ENCODE data around the gene SRGAP2B.
"Not testable (repeated sequence)": the region's sequence is repeated elsewhere in the genome, so short reads cannot be mapped to it uniquely, and the experiment has no call there.

Gene SRGAP2B

GRCh38 chr1:144938627-144939026, 156.5 kb downstream of the SRGAP2B start:
- DNase-seq, result not testable (repeated sequence)

- not testable (repeated sequence) for DNase-seq
These were observed 158.9 kb downstream of the SRGAP2B start for GRCh38 chr1:144936186-144936732.

- not testable (repeated sequence) for DNase-seq
These were observed 159.8 kb downstream of the SRGAP2B start for GRCh38 chr1:144935310-144935709.

- DNase-seq, result not testable (repeated sequence)
These were observed 162.1 kb downstream of the SRGAP2B start for GRCh38 chr1:144933014-144933413.

GRCh38 chr1:144932153-144932552, 163.0 kb downstream of the SRGAP2B start:
- DNase-seq, result not testable (repeated sequence)

- DNase-seq, result not testable (repeated sequence)
These were observed 163.6 kb downstream of the SRGAP2B start for GRCh38 chr1:144931553-144931952.

GRCh38 chr1:144930085-144930777, 164.9 kb downstream of the SRGAP2B start:
- not testable (repeated sequence) for DNase-seq

- not testable (repeated sequence) for DNase-seq
These were observed 167.8 kb downstream of the SRGAP2B start for GRCh38 chr1:144927292-144927691.

- DNase-seq, result not testable (repeated sequence)
These were observed 171.5 kb downstream of the SRGAP2B start for GRCh38 chr1:144923640-144924039.

- DNase-seq, result not testable (repeated sequence)
These were observed 172.3 kb downstream of the SRGAP2B start for GRCh38 chr1:144922785-144923184.

- DNase-seq, result not testable (repeated sequence)
These were observed 176.0 kb downstream of the SRGAP2B start for GRCh38 chr1:144919106-144919505.

- not testable (repeated sequence) for DNase-seq
These were observed 177.0 kb downstream of the SRGAP2B start for GRCh38 chr1:144918027-144918603.

- not testable (repeated sequence) for DNase-seq
These were observed 177.7 kb downstream of the SRGAP2B start for GRCh38 chr1:144917154-144918026.

- DNase-seq, result not testable (repeated sequence)
These were observed 181.0 kb downstream of the SRGAP2B start for GRCh38 chr1:144913977-144914734.

GRCh38 chr1:144913458-144913857, 181.7 kb downstream of the SRGAP2B start:
- not testable (repeated sequence) for DNase-seq

- DNase-seq, result not testable (repeated sequence)
These were observed 184.4 kb downstream of the SRGAP2B start for GRCh38 chr1:144910729-144911128.

- DNase-seq, result not testable (repeated sequence)
These were observed 194.3 kb downstream of the SRGAP2B start for GRCh38 chr1:144900841-144901240.

GRCh38 chr1:144894454-144895201, 200.5 kb downstream of the SRGAP2B start:
- not testable (repeated sequence) for DNase-seq

GRCh38 chr1:144893710-144894438, 201.3 kb downstream of the SRGAP2B start:
- not testable (repeated sequence) for DNase-seq

GRCh38 chr1:144893062-144893461, 202.1 kb downstream of the SRGAP2B start:
- not testable (repeated sequence) for DNase-seq
